ENCODE measurements around the gene PXK. TPM values are rescaled to one million over a fixed set of nuclear protein-coding genes. Genes with fewer than 3 reads are reported as not detected.

PXK gene
- total RNA-seq, 4 donors from 2014 or later = 98.6 to 139 (median 123) TPM

GRCh38 chr3:58358808-58359207 lies 26.1 kb downstream of the PXK start:
- peaks cover 15 to 34% of the 10 kb centered on the region in 2 donors for H3K4me1 ChIP-seq
- 90 to 94% methylated on average over 4 of the region's 4 CpGs for WGBS, 2 donors
- intact Hi-C loops (cut with DNase I) = no loop called here
- TF ChIP-seq POLR2A (IDR thresholded peaks at IDR 0.05) = no peak
- TF ChIP-seq, protein P1, sequence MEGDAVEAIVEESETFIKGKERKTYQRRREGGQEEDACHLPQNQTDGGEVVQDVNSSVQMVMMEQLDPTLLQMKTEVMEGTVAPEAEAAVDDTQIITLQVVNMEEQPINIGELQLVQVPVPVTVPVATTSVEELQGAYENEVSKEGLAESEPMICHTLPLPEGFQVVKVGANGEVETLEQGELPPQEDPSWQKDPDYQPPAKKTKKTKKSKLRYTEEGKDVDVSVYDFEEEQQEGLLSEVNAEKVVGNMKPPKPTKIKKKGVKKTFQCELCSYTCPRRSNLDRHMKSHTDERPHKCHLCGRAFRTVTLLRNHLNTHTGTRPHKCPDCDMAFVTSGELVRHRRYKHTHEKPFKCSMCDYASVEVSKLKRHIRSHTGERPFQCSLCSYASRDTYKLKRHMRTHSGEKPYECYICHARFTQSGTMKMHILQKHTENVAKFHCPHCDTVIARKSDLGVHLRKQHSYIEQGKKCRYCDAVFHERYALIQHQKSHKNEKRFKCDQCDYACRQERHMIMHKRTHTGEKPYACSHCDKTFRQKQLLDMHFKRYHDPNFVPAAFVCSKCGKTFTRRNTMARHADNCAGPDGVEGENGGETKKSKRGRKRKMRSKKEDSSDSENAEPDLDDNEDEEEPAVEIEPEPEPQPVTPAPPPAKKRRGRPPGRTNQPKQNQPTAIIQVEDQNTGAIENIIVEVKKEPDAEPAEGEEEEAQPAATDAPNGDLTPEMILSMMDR (IDR thresholded peaks at IDR 0.05) = no peak
- H3K4me3 ChIP-seq (replicated peaks in 1 of 3) = no peak overlapping the region
- no peak overlapping the region for H3K27ac ChIP-seq
- H3K27me3 ChIP-seq = no peaks in the 10 kb centered on the region
- H3K9me3 ChIP-seq = no peaks in the 10 kb centered on the region
- DNase-seq = no peak
- H3K36me3 ChIP-seq = no peaks in the 10 kb centered on the region

DNA sequence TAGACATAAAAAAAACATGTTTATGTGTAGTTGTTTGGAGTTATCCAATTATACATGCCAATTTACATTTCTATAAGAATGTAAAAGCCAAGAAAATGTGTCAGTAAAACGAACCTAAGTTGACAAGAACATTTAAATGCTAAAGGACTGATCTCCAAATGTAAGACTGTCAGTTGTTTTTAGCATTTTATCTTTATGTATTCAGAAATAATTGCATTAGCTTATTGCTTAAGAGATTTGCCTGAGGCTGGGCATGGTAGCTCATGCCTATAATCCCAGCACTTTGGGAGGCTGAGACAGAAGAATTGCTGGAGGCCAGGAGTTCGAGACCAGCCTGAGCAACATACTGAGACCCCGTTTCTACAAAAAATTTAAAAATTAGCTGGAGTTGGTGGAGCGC lies 26.9 kb downstream of the PXK start:
- Histone ChIP-seq H3K4me1 (peaks cover 15 to 34% of the 10 kb centered on the region in 2 donors), H3K27ac (no peak overlapping the region), H3K27me3 (no peaks in the 10 kb centered on the region), H3K36me3 (no peaks in the 10 kb centered on the region), H3K4me3 (replicated peaks in 1 of 3) (no peak overlapping the region), H3K9me3 (no peaks in the 10 kb centered on the region)
- intact Hi-C loops (cut with DNase I) = no loop called here
- DNase-seq = no peak
- TF ChIP-seq POLR2A (IDR thresholded peaks at IDR 0.05) = no peak
- TF ChIP-seq, protein P1 (IDR thresholded peaks at IDR 0.05) = no peak
- WGBS, 2 donors = 90 to 96% methylated on average over 4 of the region's 4 CpGs

- Histone ChIP-seq H3K4me1 (peaks cover 4 to 22% of the 10 kb centered on the region in 2 donors), H3K27ac (no peak overlapping the region), H3K27me3 (no peaks in the 10 kb centered on the region), H3K36me3 (no peaks in the 10 kb centered on the region), H3K9me3 (no peaks in the 10 kb centered on the region), H3K4me3 (replicated peaks in 1 of 3) (no peak overlapping the region)
- intact Hi-C loops (cut with DNase I) = no loop called here
- TF ChIP-seq POLR2A (IDR thresholded peaks at IDR 0.05) = no peak
- TF ChIP-seq, protein P1 (IDR thresholded peaks at IDR 0.05) = no peak
- no peak for DNase-seq
These were observed 29.2 kb downstream of the PXK start for GRCh38 chr3:58361866-58362265.

DNA sequence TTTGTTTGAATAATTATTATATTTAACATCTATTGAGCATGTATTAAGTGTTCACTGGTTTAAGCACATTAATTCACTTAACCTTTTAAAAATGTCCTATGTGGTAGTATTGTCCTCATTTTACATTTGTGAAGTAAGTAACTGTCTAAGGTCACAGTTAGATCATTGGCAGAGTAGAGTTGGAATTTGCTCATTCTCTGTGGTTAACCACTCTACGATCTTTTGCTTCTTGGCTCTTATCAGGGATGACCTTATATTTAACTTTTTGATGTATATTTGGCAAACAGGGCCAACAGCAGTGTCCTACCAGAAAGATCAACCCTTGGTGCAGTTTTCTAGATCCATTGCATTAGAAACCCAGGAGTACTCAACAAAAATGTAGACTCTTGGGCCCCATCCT lies 34.0 kb downstream of the PXK start:
- peaks cover 4 to 12% of the 10 kb centered on the region in 2 donors for H3K4me1 ChIP-seq
- intact Hi-C loops (cut with DNase I) = no loop called here
- WGBS, 2 donors = 81 to 88% methylated on average over 1 of the region's 1 CpG
- H3K36me3 ChIP-seq = no peaks in the 10 kb centered on the region
- no peaks in the 10 kb centered on the region for H3K27me3 ChIP-seq
- DNase-seq = no peak
- no peaks in the 10 kb centered on the region for H3K9me3 ChIP-seq
- H3K4me3 ChIP-seq (replicated peaks in 1 of 3) = no peak overlapping the region
- TF ChIP-seq, protein P1 (IDR thresholded peaks at IDR 0.05) = no peak
- no peak for TF ChIP-seq POLR2A (IDR thresholded peaks at IDR 0.05)
- no peak overlapping the region for H3K27ac ChIP-seq

GRCh38 chr3:58369038-58369437 lies 36.3 kb downstream of the PXK start:
- intact Hi-C loops (cut with DNase I) = no loop called here
- WGBS, 2 donors = 89 to 90% methylated on average over 1 of the region's 1 CpG

More at GRCh38 chr3:58369038-58369437, 36.3 kb downstream of the PXK start:
- H3K4me3 ChIP-seq (replicated peaks in 1 of 3) = no peak overlapping the region
- H3K27ac ChIP-seq = no peak overlapping the region
- H3K4me1 ChIP-seq = peaks cover 0 to 4% of the 10 kb centered on the region in 2 donors
- DNase-seq = no peak
- no peaks in the 10 kb centered on the region for H3K36me3 ChIP-seq
- no peaks in the 10 kb centered on the region for H3K27me3 ChIP-seq
- no peaks in the 10 kb centered on the region for H3K9me3 ChIP-seq
- no peak for TF ChIP-seq POLR2A (IDR thresholded peaks at IDR 0.05)
- TF ChIP-seq, protein P1 (IDR thresholded peaks at IDR 0.05) = no peak
